ENCODE measurements around the gene OGFOD2. TPM values are rescaled to one million over a fixed set of nuclear protein-coding genes. Genes with fewer than 3 reads are reported as not detected.

OGFOD2 gene
- total RNA-seq, 1 donor from 2014 or later, result 18.1 TPM

DNA sequence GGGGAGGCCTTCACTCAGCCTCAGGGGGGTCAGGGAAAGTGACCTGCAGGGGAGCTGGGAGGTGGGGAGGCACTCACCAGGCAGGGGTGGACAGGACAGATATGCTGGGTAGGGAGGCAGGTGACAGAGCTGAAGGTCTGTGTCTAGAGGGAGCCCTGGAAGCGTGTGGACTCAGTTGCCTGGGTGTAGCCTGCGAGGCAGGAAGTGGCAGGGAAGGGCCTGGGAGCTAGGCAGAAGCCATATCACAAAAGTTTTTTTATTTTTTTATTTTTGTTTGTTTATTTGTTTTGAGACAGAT is 44.7 kb downstream of the OGFOD2 start:
- Mint-ChIP-seq H3K9me3 (no peaks in the 10 kb centered on the region), H3K36me3 (ENCODE audit: low read depth) (no peaks in the 10 kb centered on the region), H3K27me3 (ENCODE audit: low read depth) (no peaks in the 10 kb centered on the region), H3K27ac (ENCODE audit: unreplicated experiment) (peak overlapping the region; percentile 60), H3K4me3 (no peak overlapping the region), H3K4me1 (peaks cover 6% of the 10 kb centered on the region)
- no peak for DNase-seq (ENCODE audit: low read depth, low spot score)
- TF ChIP-seq, protein P1, sequence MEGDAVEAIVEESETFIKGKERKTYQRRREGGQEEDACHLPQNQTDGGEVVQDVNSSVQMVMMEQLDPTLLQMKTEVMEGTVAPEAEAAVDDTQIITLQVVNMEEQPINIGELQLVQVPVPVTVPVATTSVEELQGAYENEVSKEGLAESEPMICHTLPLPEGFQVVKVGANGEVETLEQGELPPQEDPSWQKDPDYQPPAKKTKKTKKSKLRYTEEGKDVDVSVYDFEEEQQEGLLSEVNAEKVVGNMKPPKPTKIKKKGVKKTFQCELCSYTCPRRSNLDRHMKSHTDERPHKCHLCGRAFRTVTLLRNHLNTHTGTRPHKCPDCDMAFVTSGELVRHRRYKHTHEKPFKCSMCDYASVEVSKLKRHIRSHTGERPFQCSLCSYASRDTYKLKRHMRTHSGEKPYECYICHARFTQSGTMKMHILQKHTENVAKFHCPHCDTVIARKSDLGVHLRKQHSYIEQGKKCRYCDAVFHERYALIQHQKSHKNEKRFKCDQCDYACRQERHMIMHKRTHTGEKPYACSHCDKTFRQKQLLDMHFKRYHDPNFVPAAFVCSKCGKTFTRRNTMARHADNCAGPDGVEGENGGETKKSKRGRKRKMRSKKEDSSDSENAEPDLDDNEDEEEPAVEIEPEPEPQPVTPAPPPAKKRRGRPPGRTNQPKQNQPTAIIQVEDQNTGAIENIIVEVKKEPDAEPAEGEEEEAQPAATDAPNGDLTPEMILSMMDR (conservative IDR thresholded peaks at IDR 0.05), result no peak

DNA sequence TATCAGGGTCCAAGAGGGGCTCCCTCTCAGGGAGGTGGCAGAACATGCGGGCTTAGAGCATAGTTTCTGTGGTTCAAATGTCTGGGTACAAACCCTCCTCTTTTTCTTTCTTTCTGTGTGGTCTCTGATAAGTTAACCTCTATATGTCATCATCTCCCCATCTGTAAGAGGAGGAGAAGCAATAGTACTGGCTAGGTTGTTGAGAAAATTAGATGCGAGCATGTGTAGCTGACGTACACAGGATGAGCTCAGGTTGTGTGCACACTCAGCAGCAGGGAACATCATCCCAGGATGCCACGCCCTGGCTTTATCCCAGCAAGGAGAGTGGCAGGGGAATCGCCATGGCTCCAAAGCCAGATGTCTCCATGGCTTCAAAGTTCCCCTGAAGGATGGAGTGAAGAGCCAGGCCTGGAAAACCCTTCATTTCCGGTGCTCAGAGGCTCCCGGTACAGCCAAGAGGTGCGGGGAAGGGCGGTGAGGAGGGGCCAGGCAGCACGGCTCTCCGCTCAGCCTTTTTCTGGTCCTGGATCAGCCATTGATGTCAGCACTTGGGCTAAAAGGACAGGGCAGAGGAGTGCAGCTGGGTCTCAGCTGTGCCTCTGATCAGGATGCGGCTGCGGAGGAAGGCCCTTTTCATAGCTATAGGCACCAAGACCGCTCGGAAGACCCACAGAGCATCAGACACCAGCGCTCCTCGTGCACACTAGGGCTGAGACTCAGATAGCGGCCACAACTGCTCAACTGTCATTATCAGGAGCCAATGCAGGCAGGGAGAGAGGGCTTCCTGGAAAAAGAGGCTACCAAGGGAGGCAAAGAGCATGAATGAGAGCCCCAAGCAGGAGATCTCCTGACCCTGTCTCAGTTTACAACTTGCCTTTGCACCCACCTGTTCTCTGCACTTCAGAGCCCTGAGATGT is 46.9 kb downstream of the OGFOD2 start:
- no peak overlapping the region for H3K4me3 Mint-ChIP-seq
- no peaks in the 10 kb centered on the region for H3K9me3 Mint-ChIP-seq
- no peaks in the 10 kb centered on the region for H3K27me3 Mint-ChIP-seq (ENCODE audit: low read depth)
- H3K36me3 Mint-ChIP-seq (ENCODE audit: low read depth), result no peaks in the 10 kb centered on the region
- H3K27ac Mint-ChIP-seq (ENCODE audit: unreplicated experiment), result no peak overlapping the region
- DNase-seq (ENCODE audit: low read depth, low spot score), result no peak
- TF ChIP-seq, protein P1 (conservative IDR thresholded peaks at IDR 0.05), result no peak
- H3K4me1 Mint-ChIP-seq, result peaks cover 6% of the 10 kb centered on the region

DNA sequence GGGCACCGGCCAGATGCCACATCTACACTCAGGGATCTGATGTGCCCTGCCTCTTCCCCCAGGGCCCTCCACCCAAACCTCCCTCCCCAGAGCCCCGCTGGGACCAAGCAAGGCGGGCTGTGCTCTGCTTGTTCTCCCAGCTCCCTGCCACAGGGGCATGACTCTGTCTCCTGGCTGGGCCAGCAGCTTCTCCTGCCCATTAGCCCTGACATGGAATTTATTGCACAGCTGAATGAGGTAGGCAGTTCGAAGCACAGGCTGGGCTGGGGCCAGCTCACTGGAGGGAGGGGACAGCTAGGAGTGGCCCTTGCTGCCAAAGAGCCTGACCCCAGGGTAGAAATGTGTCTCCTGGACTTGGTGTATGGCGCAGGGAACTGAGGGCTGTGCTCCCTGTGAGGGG is 47.8 kb downstream of the OGFOD2 start:
- H3K27ac Mint-ChIP-seq (ENCODE audit: unreplicated experiment), result no peak overlapping the region
- H3K9me3 Mint-ChIP-seq, result no peaks in the 10 kb centered on the region
- TF ChIP-seq, protein P1 (conservative IDR thresholded peaks at IDR 0.05), result no peak
- H3K4me1 Mint-ChIP-seq, result peaks cover 6% of the 10 kb centered on the region
- no peak for DNase-seq (ENCODE audit: low read depth, low spot score)
- H3K27me3 Mint-ChIP-seq (ENCODE audit: low read depth), result no peaks in the 10 kb centered on the region
- H3K36me3 Mint-ChIP-seq (ENCODE audit: low read depth), result no peaks in the 10 kb centered on the region
- H3K4me3 Mint-ChIP-seq, result no peak overlapping the region

DNA sequence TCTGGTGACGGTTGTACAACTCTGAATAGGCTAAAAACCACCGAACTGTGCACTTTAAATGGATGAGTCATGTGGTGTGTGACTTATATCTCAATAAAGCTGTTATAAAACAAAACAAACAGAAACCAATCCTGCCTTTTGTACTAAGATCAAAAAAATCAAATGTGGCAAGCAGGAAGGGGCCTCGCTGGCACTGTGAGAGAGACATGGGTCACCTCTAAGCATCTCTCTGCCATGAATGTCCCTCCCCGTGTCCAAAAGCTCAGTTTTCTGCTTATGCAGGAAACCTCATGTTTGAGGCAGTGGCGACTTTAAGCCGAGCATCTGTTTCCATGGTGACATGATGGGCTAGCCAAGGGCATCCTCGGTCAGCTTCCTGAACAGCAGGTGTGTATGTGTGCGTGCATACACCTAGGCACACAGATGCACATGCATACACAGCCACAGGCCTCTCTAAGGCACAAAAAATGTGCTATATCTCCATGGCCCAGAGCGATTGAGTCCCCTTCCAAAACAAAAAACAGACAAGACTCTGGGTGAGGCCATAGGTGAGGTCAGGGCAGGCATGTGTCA is 49.9 kb downstream of the OGFOD2 start:
- no peak for DNase-seq (ENCODE audit: low read depth, low spot score)
- Mint-ChIP-seq H3K27ac (ENCODE audit: unreplicated experiment) (no peak overlapping the region), H3K27me3 (ENCODE audit: low read depth) (no peaks in the 10 kb centered on the region), H3K9me3 (no peaks in the 10 kb centered on the region), H3K4me1 (no peaks in the 10 kb centered on the region), H3K36me3 (ENCODE audit: low read depth) (no peaks in the 10 kb centered on the region), H3K4me3 (no peak overlapping the region)
- TF ChIP-seq, protein P1 (conservative IDR thresholded peaks at IDR 0.05), result no peak

DNA sequence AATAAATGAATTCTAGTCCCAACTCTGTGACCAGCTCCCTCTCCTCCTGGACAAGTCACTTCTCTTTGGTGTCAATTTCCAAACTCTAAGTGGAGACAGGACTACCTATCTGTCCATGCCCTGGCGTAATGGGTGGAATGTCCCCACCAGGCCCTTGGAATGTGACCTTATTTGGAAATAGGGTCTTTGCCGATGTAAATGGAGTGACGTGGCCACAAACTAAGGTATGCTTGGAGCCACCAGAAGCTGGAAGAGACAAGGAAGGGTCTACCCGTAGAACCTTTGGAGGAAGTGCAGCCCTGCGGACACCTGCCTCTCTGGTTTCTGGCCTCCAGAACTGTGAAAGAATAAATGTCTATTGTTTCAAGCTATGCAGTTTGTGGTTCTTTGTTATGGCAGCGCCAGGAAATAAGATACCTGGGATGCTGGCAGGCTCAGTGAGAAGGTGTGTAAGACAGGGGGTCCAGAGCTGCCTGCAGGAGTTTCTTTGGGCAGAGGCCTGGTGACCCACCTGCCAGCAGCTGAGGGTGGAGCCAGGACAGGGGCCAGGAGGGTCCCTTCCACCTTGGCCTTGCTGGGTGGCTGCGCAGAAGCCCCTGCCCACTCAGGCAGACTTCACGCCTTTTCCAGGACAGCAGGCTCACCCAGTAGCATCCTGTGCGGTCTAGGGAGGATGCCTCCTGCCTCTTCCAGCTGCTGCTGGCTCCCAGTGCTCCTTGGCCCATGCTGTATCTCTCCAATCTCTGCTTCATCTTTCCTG is 51.2 kb downstream of the OGFOD2 start:
- TF ChIP-seq, protein P1 (conservative IDR thresholded peaks at IDR 0.05), result no peak
- Mint-ChIP-seq H3K27me3 (ENCODE audit: low read depth) (no peaks in the 10 kb centered on the region), H3K36me3 (ENCODE audit: low read depth) (no peaks in the 10 kb centered on the region), H3K4me1 (no peaks in the 10 kb centered on the region), H3K27ac (ENCODE audit: unreplicated experiment) (no peak overlapping the region), H3K9me3 (no peaks in the 10 kb centered on the region), H3K4me3 (no peak overlapping the region)
- DNase-seq (ENCODE audit: low read depth, low spot score), result no peak
